D341Med (cell line): Measurements from ENCODE around the gene PCBP2.

Experiments
- DNase-seq: peaks from one replicate; pipeline ENCODE4 v3.0.0; 2012; ENCODE audit warnings: low spot score

Gene PCBP2

DNA sequence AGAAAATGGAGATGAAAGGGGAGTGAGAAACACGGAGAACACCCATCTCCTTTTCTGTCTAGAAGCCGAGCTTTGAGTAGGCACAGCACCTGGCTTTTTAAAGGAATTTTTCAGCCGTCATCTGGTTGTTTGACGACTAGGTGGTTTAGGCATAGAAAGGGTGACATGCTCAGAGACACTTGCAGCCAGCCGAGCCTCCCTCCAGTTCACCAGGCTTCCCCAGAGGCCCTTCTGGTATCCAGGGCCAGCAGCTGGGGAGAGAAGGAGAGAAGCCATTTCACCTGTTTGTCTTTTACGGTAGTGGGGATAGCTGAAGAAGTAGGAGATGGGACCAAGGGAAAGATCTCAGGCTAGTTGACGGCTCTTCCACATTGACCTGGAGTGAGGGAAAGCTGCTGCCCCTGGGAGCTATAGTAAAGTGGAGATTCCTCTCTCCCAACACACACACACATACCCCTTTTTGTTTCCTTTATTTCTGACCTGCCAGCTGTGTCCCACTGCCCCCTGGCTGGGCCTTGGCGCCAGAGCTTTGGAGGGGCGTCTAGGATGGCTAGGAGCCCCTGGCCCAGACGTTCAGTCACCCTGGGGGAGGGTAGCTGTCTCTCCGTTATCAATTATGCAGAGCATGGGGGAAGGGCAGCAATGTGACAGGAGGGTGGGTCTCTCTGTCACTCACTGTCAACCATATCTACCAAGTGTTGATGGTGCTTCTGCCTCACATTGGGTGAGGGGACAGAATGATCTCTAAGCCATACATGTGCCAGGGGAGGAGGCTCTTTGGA, 41.9 kb downstream of the PCBP2 start:
- no peak for DNase-seq

DNA sequence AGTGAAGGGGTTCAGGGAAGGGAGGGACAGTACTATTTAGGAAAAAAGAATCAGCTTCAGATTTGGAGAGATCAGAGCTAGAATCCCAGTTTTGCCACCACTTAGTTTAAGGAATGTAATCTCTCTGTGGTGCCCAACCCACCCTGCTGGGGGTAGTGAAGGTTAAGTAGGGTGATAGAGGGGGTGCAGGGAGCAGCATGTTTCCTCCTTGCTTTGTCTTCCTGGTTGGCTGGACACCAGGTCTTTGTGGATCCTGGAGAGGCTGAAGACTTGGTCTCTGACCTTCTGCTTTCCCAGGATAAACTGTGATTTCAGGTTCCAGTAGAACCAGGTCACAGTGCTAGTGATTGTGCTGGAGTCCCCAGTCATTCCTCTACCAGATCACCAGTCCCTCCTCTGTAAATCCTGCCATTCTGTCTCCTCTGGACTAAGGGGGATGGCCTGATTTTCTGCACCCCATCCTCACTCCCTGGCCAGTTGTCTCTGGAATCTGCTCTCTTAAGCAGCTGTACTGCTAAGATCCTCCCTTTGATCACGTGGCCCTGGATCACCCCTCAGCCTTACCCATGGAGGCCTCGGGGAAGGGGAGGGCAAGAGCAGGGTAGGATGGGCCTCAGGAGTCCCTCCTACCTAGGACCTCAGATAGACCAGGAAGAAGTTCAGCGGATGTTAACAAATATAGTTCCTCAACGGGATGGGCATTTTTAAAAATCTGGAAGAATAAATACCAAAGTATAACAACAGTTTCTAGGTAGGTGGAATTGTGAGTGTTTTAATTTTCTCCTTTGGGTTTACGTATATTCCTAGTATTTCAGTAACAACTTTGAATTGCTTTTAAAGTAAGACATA, 44.2 kb downstream of the PCBP2 start:
- no peak for DNase-seq

DNA sequence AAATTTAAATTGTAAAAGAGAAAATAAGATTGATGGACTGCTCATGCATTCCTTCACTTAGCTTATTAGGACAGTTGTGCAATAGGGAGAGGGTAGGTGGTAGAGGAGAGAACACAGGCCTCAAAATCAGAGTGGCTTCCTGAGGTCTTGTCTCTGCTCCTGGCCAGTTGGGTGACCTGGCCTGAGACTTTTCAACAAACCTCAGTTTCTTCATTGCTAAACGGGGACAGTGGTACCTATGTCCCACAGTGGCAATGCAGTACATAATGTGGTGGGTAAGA, 44.8 kb downstream of the PCBP2 start:
- no peak for DNase-seq

DNA sequence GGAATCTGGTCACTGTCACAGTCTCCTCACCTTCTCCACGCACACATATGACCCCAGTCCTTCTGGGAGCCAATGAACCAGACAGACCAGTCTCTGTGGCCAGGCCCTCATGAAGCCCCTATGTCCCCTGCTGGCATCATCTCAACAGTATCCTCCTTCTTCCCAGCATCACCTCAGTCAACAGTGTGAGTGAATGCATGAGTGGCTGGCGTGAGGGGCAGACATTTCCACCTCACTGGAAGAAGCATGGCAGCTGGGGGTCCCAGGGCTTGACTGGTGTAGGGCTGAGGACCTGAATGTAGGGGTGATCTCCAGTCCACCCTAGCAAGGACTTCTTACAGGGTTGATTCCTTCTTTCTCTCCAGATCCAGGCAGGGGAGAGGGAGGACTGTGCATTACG, 45.6 kb downstream of the PCBP2 start:
- DNase-seq: no peak

DNA sequence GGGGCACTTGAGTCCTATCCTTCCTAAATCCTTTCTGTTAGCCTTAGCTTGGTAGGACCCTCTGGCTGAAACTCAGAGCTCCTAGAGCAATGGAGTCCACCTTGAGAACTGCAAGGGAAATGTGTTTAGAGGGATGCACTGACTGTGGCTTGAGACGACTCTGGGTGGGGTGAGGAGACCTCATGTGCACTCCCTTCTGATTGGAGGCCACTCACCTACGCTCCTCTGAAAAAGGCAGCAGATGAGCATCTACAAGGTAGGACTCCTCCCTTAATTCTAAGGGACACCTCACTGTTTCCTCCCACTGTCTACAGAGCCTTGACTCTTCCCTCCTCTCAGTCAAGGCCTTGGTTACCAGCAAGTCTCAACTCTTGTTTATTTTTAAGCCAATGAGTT, 46.3 kb downstream of the PCBP2 start:
- DNase-seq: no peak

DNA sequence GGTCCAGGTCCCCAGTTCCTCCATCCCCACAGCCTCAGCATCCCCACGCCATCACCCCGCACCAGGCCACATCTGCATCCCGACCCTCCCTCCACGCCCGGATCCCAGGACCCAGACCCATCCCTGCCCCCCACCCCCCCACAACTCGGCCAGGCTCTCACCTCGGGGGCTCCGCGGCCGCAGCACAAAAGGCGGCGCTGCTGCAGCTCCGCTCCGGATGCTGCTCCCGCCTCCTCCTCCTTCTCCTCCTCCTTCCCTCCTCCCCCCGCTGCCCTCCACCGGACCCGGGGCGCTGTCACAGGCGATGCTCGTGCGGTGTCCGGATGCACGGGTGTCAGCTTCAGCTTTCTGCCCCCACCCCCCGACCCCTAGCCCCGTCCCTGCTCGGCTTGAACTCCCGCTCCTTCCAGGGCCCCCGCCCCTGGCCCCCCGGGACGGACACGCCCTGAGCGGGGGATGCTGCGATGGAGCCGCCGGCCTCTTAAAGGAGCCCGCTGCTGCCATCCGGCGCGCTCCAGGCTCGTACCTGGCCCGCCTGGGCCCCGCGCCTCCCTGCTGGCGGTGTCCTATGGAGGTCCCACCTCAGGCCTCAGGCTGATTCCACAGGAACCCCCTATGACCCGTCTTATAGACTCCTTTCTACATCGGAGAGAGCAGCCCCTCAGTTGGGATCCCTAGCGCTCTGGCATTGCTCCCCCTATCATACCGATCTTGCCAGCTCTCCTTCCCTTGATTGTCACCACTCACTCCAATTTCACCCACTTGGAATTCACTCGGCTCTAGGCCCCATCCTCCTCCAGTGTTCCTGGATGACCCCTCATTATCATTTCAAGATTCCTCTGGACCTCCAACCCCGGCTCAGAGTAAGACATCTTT, 47.6 kb downstream of the PCBP2 start, which contains the start of gene MAP3K12:
Gene MAP3K12, minus strand, starts transcription at position 193 of the 876 bp plus-strand sequence. CDS start 12,067 bp downstream, outside the sequence.
- DNase-seq: peak; percentile 71

DNA sequence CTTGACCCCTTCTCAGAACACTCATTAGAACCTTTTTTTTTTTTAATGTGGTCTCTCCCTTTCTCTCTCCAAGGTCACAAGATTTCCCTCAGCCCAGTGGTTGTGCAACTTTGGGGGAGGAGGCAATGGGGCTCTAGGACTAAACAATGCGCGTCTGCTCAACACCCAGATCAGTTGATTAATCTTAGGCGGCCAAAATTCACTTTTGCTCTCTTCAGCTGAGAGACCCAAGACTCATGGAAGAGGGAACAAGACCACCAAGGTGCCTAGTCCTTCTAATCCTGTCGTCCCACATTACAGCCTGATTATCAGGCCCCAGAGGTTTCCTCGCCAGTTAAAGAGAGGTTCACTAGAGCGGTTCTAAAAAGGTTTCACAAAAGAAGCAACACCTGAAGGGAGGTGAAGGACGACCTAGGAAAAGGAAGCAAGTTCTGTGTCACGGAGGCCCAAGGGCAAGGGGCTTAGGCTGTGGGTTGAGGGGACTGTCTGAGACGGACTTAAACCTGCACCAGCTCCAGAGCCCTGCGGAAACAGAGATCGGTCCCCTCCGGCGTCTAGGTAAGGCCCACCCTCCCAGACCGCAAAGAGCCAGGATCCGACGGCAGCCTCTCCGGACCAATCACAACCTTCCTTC, 48.4 kb downstream of the PCBP2 start:
- DNase-seq: no peak

DNA sequence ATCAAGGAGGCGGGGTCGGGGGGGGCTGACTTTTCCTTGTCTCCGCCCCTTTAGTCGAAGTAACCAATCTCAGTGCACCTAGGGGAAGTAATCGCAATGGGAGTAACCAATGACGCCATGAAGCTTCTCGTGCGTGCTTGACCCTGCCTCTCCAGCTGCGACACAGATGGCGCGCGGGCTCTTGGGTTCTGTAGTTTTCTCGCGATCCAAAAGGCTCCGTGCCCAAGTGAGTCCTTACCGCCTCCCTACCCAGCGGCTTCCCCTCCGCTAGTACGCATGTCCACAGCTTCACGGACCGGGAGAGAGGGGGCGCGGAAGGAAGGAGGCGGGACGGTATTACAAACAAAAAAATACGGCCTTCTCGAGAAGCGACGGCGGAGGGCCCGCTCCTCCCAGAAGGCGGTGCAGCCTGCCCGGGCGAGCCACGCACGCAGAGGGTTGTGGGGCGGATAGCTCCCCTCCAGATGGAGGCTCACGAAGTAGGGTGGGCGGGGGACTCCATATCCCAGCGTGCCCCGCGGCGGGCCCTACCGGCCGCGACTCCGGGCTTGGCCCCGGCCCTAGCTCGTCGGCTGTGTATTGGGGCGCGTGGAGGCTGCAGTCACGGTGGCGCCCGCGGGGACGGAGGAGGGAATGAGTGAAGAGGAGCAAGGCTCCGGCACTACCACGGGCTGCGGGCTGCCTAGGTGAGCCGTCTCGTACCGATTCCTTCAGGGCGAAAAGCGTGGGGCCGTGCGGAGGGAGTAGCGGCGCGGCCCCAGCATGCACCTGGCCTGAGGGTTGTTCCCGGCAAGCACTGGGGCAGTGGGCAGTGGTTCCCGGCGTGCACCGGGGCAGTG, 49.1 kb downstream of the PCBP2 start, which contains the start of gene TARBP2:
Gene TARBP2, plus strand, starts transcription at position 508 of the 839 bp plus-strand sequence. Its CDS starts 126 bp downstream, at position 634.
- DNase-seq: peak; percentile 92

DNA sequence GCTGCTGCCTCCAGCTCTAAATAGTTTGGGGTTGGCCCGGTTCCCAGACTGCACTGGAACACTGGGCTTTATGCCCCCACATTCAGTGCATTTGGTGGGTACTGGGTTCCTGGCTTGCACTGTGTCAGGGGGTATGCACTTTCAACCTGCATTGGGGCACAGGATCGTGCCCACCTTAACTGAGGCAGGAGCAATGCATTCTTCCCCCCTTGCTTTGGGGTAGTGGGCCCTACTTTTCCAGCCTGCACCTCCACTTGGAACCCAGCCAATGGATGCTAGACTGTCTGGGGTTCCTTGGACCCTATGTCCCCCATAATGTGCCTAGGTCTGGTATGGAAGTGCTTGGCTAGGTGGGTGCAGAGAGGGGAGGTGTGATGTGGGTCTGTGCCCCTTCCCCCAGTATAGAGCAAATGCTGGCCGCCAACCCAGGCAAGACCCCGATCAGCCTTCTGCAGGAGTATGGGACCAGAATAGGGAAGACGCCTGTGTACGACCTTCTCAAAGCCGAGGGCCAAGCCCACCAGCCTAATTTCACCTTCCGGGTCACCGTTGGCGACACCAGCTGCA, 49.8 kb downstream of the PCBP2 start:
- DNase-seq: no peak

DNA sequence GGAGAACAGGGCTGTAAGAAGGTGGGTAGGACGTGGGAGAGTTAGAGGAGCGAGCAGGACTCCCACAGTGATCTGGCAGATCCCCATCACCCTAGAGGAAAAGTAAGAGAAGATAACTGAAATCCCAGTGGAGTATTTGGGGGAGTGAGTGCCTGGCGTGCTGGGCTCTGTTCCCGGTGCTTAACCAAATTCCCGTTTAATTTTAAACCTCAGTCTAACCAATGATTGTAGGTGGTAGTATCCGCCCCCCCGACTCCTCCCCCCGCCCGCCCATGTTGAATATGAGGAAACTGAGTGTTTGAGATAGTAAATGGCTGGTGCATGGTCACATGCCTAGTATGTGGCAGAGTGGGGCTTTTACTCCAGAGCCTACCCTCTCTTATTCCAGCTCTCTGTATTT, 50.4 kb downstream of the PCBP2 start:
- DNase-seq: no peak

DNA sequence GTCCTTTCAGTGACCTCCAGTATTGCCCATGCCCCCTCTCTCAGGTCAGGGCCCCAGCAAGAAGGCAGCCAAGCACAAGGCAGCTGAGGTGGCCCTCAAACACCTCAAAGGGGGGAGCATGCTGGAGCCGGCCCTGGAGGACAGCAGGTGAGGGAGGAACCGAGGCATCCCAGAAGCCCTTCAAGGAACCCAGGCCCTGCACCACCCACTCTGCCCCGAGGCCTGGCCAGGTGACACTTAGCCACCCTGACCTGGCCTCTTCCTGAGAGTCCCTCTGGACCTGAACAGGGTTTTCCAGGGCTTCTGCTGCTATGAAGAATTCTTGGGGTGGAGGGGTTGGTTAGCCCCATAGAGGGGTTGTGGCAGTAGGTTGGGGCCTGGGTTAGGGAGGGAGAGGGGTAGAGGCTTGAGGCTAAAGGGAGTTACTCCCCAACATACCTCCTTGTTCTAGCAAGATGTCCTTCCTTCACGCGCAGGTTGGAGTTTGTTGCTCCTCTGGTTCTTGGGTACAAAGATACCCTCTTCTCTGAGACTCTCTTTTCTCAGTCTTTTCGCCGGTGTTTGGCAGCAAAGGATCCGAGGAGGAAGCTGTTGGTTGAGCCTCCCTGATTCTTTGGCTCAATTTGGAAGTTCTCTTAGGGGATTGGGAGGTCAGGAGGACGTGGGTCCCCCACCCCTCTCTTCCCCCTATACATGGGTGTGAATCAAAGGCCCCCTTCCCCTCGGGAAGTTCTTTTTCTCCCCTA, 51.3 kb downstream of the PCBP2 start:
- no peak for DNase-seq

DNA sequence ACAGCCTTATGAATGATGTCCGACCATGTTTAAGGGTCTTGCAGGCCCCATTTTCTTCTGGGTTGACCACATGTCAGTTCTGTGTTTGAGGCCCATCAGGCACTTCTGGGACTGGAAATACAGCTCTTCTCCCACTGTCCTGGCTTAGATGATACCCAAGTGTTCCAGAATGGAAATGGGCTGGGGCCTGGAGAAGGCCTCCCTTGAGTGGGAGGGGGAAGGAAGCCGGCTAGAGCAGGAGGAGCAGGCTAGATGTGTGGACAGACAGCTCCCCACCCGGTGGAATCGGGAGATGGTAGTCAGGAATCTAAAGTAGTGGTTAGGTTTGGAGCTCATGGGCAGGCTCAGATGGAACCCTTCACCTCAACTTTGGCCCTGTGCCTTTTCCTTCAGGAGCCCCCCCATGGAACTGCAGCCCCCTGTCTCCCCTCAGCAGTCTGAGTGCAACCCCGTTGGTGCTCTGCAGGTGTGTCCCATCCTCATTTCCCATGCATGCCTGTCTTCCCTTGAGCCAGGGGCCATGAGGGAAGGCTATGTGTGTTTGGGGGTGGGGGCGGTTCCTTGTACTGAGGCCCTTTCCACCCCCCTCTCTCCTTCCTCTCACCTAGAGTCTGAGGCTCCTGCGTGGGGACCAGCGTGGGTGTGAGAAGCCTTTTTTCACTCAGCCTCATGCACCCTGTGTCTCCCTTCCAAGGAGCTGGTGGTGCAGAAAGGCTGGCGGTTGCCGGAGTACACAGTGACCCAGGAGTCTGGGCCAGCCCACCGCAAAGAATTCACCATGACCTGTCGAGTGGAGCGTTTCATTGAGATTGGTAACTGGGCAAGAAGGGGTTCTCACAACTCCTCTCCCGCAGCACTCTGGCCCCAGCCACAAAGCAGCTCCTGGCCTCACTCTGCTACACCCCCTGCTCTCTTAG, 52.4 kb downstream of the PCBP2 start:
- no peak for DNase-seq

DNA sequence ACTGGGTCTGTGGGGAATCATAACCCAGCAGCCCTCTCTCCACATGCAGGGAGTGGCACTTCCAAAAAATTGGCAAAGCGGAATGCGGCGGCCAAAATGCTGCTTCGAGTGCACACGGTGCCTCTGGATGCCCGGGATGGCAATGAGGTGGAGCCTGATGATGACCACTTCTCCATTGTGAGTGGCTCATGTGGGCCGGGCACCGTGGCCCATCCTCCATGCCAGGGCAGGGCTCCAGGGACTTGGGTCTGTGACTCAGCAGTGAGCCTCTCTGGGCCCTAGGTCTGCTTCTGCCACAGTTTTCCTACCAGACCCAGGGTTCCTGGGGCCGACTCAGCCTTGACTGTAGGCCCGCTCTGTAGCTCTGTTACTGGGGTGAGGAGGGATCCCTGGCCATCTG, 53.2 kb downstream of the PCBP2 start:
- DNase-seq: no peak

DNA sequence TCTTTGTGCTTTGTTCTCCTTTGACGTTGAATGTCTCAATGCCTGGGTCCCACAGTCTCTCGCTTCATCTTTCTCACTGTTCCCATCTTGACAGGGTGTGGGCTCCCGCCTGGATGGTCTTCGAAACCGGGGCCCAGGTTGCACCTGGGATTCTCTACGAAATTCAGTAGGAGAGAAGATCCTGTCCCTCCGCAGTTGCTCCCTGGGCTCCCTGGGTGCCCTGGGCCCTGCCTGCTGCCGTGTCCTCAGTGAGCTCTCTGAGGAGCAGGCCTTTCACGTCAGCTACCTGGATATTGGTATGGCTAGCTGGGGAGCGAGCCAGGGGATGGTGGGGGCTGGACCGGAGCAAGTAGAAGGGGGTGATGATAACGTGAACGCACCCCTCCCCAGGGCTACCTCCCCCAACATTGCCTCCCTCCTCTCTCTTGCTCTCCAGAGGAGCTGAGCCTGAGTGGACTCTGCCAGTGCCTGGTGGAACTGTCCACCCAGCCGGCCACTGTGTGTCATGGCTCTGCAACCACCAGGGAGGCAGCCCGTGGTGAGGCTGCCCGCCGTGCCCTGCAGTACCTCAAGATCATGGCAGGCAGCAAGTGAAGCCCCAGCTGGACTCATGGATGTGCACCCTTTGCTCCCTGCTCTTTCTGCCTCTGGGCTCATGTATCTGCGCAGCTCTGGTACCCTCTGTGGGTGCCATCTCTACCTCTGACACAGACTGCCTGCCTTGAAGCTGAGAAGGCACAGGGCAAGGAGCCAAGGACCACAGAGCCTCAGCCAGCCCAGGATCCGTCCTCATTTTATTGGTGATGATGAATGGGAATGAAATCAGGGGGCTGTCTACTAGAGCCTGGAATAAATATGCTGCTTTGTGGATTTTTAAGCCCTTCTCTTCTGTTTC, 53.9 kb downstream of the PCBP2 start:
- no peak for DNase-seq

DNA sequence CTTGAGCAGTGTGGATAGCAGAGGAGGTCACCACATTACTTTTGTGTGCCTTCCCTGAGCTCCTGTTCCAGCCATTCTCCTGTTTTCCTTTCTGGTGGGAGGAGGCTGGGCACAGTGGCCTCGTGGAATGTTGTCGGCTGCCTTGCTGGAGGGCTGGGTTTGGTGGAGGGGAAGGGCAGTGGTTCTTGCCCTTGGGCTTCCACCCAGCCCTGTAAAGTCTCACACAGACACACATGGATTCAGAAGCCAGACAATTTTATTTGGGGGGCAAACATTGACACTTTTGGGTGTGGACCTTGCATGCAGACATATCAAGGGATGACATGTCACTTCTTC, 54.5 kb downstream of the PCBP2 start:
- DNase-seq: no peak

DNA sequence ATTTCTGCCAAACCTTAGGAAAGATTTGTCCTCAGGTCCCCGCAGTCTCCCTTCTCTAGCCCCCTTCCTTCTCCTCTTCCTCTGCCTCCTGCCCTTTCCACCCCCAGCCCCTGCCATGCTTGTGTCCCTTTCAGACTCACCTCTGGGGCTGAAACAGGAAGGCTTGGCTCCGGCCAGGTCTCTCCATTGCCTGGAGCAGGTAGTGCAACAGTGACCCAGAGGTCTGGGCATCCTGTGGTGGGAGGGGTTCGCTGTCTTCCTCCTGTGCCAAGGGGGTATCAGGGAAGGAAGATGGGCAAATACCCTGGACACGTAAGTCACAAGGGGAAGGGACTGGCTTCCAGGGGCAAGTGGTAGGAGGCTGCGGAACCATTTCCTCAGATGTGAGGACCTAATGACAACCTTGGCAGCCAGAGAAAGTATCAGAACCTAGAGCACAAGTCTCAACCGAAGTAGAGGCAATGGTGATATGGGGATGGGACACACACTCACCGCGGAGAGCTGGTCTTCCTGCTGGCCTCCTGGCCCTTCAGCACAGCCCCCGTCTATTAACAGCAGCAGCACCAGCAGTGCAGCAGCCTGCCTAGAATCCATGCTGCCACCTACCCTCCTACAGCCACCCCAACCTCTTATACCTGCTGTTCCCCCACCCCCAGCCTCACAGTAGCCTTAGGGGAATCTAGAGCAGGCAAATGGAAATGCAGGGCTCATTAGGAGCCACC, 55.1 kb downstream of the PCBP2 start, which contains the start of gene NPFF:
Gene NPFF, minus strand, starts transcription at position 604 of the 722 bp plus-strand sequence. Its CDS starts 10 bp downstream, at position 594.
- no peak for DNase-seq

DNA sequence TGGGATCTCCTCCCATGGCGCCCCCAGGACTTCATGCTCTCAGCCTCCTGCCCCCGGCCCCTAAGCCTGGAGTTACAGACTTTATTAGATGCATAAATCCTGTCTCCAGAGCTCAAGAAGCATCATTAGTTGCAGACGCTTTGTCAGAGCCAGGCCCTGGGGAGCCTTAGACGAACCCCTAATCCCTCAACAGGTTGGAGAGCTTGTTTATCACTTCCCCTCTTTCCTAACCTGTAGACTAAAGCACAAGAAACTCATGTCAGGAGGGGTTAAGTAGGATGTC, 55.6 kb downstream of the PCBP2 start:
- DNase-seq: no peak
